OCI-LY7 (cell line): ENCODE results near the gene DHRS1.

ENCODE experiments used
- EZH2phosphoT487 ChIP-seq: fragments of 200-600 bp; sonication (generic); IDR thresholded peaks from 2 replicates; pipeline ENCODE4 v1.6.1; 2018; ENCODE audit warnings: low read depth, borderline replicate concordance, mild to moderate bottlenecking, mixed run types, antibody characterized with exemption, low read length, moderate library complexity, mixed read lengths
- TF ChIP-seq, protein P1 (sequence below): fragments of 200-600 bp; sonication (generic); conservative IDR thresholded peaks from 2 replicates; pipeline ENCODE4 v1.5.1; 2014; ENCODE audit warnings: mild to moderate bottlenecking, antibody characterized with exemption, low read length, moderate library complexity, mixed read lengths

DNA sequence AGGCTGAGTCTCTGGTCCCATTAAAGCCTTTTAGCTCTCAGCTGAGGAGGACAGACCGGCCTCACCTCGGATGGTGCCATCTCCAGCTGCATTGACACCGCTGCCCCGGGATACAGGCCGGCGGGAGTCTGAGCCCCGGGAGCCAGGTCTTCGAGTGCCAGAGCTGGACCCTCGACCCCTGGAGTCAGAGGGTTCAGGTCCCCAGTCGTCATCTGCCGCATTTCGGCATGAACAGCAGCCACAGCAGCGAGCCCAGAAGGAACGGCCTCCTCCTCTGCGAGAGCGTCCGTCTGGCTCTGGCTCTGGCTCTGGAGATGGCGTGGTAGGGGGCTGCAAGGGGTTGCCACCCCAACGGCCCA, 37.6 kb downstream of the DHRS1 start:
- TF ChIP-seq, protein P1, sequence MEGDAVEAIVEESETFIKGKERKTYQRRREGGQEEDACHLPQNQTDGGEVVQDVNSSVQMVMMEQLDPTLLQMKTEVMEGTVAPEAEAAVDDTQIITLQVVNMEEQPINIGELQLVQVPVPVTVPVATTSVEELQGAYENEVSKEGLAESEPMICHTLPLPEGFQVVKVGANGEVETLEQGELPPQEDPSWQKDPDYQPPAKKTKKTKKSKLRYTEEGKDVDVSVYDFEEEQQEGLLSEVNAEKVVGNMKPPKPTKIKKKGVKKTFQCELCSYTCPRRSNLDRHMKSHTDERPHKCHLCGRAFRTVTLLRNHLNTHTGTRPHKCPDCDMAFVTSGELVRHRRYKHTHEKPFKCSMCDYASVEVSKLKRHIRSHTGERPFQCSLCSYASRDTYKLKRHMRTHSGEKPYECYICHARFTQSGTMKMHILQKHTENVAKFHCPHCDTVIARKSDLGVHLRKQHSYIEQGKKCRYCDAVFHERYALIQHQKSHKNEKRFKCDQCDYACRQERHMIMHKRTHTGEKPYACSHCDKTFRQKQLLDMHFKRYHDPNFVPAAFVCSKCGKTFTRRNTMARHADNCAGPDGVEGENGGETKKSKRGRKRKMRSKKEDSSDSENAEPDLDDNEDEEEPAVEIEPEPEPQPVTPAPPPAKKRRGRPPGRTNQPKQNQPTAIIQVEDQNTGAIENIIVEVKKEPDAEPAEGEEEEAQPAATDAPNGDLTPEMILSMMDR: no peak
- no peak for TF ChIP-seq EZH2phosphoT487
